IPS-18c (cell line): ENCODE results near the gene MXI1.

ENCODE experiments used
- H3K4me3 ChIP-seq: 2 replicates; pipeline ENCODE4 v1.7.0; 2013; ENCODE audit warnings: low read depth, mild to moderate bottlenecking, low read length, moderate library complexity; ENCODE audit not compliant: insufficient read depth
- H3K9me3 ChIP-seq: one replicate; pipeline ENCODE4 v1.6.1; 2013; ENCODE audit warnings: mild to moderate bottlenecking, low read length, moderate library complexity; ENCODE audit not compliant: control insufficient read depth, insufficient read depth

The MXI1 gene

GRCh38 chr10:110207011-110207804, at the start of gene MXI1:
Gene MXI1 (plus strand): TSS chr10:110207605. CDS start chr10:110207809, 204 bp downstream.
- no peaks in the 10 kb centered on the region for H3K9me3 ChIP-seq
- H3K4me3 ChIP-seq = peak within 1 kb of the TSS; percentile 69

DNA sequence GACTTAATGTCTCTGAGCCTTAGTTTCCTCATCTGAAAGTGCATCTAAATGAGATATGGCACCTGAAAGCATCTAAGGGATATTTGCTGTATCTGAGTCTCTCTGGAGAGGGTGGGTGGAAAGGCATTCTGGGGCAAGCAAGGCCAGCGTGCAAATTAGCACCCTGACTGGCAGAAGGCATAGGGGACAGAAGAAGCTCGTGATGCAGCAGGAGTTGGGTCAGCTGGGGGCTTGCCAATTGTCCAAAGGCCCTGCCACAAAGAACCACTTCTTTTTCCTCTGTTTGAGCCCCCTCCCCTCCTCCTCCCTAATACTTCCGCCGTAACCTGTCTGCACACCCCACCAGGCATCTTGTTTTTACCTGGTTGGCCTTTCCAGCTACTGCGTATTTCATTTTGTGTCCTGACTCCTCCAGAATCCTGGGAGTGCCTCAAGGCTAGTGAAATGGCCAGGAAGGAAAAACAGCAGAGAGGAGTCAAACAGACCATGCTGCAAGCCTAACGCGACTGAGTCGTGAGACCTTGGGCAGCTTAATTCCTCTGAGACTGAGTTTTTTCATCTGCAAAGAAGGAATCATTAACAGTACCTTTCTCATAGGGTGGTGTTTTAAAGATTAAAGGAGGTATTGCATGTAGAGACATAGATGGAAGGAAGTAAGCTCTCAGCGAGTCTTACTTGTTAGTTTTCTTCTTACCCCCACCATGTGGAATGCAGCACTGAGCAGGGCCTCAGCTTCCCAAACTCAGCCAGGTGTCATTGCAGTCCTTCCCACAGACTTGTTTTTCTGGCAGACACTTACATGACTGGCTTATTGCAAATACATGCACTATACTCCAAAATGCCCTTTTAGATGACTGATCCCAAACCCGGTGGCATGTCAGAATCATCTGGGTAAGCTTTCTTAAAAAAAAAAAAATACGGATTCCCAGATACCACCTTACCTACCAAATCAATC, 49.1 kb upstream of the MXI1 start:
- Histone ChIP-seq H3K9me3 (no peaks in the 10 kb centered on the region), H3K4me3 (no peak overlapping the region)

DNA sequence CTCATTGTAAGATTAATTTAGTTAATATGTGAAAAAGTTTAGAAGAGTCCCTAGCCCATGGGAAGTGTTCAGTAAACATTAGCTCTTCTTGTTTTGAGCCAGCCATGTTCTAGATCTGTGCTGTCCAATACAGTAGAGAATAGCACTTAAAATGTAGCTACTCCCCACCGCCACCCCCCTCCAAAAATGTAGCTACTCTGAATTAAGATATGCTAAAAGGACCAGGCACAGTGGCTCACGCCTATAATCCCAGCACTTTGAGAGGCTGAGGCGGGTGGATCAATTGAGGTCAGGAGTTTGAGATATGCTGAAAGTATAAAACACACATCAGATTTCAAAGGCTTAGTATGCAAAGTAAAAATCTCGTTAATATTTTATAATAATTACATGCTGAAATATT, 47.3 kb upstream of the MXI1 start:
- Histone ChIP-seq H3K4me3 (no peak overlapping the region), H3K9me3 (no peaks in the 10 kb centered on the region)

- Histone ChIP-seq H3K4me3 (no peak overlapping the region), H3K9me3 (no peaks in the 10 kb centered on the region)
Measured at GRCh38 chr10:110160522-110160921, 46.9 kb upstream of the MXI1 start.

GRCh38 chr10:110162741-110163145, 44.7 kb upstream of the MXI1 start:
- no peaks in the 10 kb centered on the region for H3K9me3 ChIP-seq
- no peak overlapping the region for H3K4me3 ChIP-seq

GRCh38 chr10:110163192-110163773, 44.1 kb upstream of the MXI1 start:
- no peak overlapping the region for H3K4me3 ChIP-seq
- no peaks in the 10 kb centered on the region for H3K9me3 ChIP-seq

DNA sequence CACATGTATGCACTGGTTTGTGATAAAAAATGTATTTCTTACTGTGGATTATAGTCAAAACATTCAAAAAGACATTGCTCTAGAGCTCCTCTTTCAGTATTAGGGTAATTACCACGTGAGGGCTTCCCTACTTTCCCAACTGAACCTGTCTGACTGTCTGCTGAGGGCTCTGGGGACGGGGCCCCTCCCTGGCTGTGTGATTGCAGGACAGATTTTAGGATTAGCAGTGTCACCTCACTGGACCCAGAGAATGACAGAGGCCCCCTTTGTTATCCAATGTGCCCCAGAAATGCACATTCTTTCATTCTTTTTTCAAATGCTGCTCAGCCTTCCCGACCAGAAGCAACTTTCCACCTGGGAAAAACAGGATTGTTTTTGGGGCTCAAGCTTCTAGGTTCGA, 43.6 kb upstream of the MXI1 start:
- Histone ChIP-seq H3K9me3 (no peaks in the 10 kb centered on the region), H3K4me3 (no peak overlapping the region)

GRCh38 chr10:110165239-110165638, 42.2 kb upstream of the MXI1 start:
- Histone ChIP-seq H3K9me3 (no peaks in the 10 kb centered on the region), H3K4me3 (no peak overlapping the region)

- H3K4me3 ChIP-seq = no peak overlapping the region
Measured at GRCh38 chr10:110167149-110167548, 40.3 kb upstream of the MXI1 start.

DNA sequence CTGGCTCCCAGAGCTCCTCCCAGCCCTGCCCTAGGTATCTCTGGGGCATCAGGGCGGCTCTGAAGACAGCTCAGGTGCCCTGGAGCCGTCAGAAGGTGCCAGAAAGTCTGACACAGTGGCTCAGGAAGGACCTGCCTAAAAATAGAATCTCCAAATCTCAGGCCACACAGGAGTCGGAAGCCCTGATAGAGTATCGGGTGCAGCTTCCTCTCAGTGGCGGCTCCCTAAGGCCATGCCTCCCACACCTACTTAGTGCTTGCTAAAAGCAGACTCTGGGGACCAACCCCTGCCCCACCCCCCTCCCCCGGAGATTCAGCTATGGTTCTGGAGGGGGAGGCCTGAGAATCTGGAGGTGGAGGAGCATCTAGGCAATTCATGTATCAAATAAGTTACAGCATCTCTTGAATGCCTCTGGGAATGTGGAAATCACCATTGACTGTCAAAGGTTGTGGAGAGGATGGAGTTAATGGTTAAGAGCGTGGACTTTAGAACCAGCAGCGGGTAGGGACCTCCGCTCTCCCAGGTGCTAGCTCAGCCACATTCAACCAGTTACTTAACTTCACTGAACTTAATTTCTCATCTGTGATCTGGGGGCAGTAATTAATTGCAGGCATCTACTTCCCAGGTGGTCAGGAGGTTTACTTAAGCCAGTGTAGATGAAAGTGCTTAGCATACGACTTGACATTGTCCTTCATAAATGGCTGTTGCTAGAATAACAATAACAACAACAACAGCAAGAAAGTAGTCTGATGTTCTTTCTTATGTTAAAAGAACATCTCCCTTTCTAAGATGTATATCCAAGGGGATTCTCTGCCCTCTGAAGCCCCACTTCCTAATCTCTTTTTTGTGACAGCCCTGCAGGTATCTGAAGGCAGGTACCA, 38.6 kb upstream of the MXI1 start:
- no peaks in the 10 kb centered on the region for H3K9me3 ChIP-seq
- no peak overlapping the region for H3K4me3 ChIP-seq

More at GRCh38 chr10:110167149-110167548, 40.3 kb upstream of the MXI1 start:
- no peaks in the 10 kb centered on the region for H3K9me3 ChIP-seq

- Histone ChIP-seq H3K4me3 (no peak overlapping the region), H3K9me3 (no peaks in the 10 kb centered on the region)
Measured at GRCh38 chr10:110169586-110169985, 37.8 kb upstream of the MXI1 start.

- Histone ChIP-seq H3K4me3 (no peak overlapping the region), H3K9me3 (no peaks in the 10 kb centered on the region)
Measured at GRCh38 chr10:110170142-110170971, 37.0 kb upstream of the MXI1 start.

GRCh38 chr10:110171032-110171431, 36.4 kb upstream of the MXI1 start:
- no peak overlapping the region for H3K4me3 ChIP-seq
- no peaks in the 10 kb centered on the region for H3K9me3 ChIP-seq

GRCh38 chr10:110172155-110172554, 35.2 kb upstream of the MXI1 start:
- H3K4me3 ChIP-seq = no peak overlapping the region
- no peaks in the 10 kb centered on the region for H3K9me3 ChIP-seq

DNA sequence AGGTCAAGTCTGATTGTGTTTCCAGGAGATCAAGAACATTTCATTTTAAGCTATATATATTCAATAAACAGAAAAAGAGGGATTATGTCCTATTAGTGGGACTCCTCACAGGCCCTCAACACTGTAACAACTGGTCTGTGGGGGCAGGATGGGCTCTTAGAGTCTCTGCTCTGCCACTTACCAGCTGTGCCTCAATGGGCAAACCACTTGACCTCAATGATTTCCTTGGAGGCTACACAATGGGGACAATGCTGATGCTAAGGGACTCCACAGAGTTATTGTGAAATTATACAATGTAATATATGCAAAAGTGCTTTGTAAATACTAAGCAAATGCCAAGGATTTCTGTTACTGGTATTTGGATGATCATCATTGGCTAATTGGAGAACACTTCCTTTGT, 33.2 kb upstream of the MXI1 start:
- no peaks in the 10 kb centered on the region for H3K9me3 ChIP-seq

DNA sequence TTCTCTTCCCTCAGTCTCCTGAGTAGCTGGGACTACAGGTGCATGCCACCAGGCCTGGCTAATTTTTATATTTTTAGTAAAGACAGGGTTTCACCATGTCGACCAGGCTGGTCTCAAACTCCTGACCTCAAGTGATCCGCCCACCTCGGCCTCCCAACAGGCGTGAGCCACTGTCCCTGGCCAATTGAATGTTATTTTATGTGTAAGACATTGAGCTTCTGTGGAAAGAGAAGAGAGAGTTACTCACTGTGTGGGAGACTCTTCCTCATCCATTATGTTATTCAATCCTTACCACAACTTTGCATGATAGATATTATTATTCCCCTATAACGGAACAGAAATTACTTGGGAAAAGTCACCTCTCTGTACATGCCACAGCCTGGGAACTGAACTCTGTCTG, 32.6 kb upstream of the MXI1 start:
- no peaks in the 10 kb centered on the region for H3K9me3 ChIP-seq
- no peak overlapping the region for H3K4me3 ChIP-seq

More for the DNA sequence above, 33.2 kb upstream of the MXI1 start:
- no peak overlapping the region for H3K4me3 ChIP-seq
